ENCODE measurements around the gene ANO3. TPM values are rescaled to one million over a fixed set of nuclear protein-coding genes. Genes with fewer than 3 reads are reported as not detected.

The ANO3 gene
- total and polyA plus RNA-seq, 2 experiments from 2014 or later, result not detected

- Histone ChIP-seq H3K27me3 (no peaks in the 10 kb centered on the region), H3K9me3 (ENCODE audit: low read depth) (no peaks in the 10 kb centered on the region), H3K4me1 (ENCODE audit: low read depth) (peaks cover 6% of the 10 kb centered on the region), H3K4me3 (no peak overlapping the region), H3K36me3 (no peaks in the 10 kb centered on the region), H3K27ac (no peak overlapping the region)
- no peak for TF ChIP-seq CTCF (IDR thresholded peaks at IDR 0.05; ENCODE audit: low read depth, low read length)
- DNase-seq (ENCODE audit: low read depth in 1 of 2, low spot score in 1 of 2), result no peak
These were observed 142.5 kb downstream of the ANO3 start for GRCh38 chr11:26474401-26474800.

- no peak for DNase-seq (ENCODE audit: low read depth in 1 of 2, low spot score in 1 of 2)
- no peak for TF ChIP-seq CTCF (IDR thresholded peaks at IDR 0.05; ENCODE audit: low read depth, low read length)
- peaks cover 6% of the 10 kb centered on the region for H3K4me1 ChIP-seq (ENCODE audit: low read depth)
- no peak overlapping the region for H3K4me3 ChIP-seq
- no peaks in the 10 kb centered on the region for H3K36me3 ChIP-seq
- H3K27me3 ChIP-seq, result no peaks in the 10 kb centered on the region
- no peaks in the 10 kb centered on the region for H3K9me3 ChIP-seq (ENCODE audit: low read depth)
- no peak overlapping the region for H3K27ac ChIP-seq
These were observed 145.5 kb downstream of the ANO3 start for GRCh38 chr11:26477396-26477795.

- H3K36me3 ChIP-seq, result no peaks in the 10 kb centered on the region
- H3K4me3 ChIP-seq, result no peak overlapping the region
- no peak for TF ChIP-seq CTCF (IDR thresholded peaks at IDR 0.05; ENCODE audit: low read depth, low read length)
- H3K4me1 ChIP-seq (ENCODE audit: low read depth), result peaks cover 2% of the 10 kb centered on the region
- DNase-seq (ENCODE audit: low read depth in 1 of 2, low spot score in 1 of 2), result no peak
- H3K9me3 ChIP-seq (ENCODE audit: low read depth), result no peaks in the 10 kb centered on the region
- H3K27ac ChIP-seq, result no peak overlapping the region
- no peaks in the 10 kb centered on the region for H3K27me3 ChIP-seq
These were observed 146.8 kb downstream of the ANO3 start for GRCh38 chr11:26478710-26479109.

GRCh38 chr11:26480041-26480440 lies 148.1 kb downstream of the ANO3 start:
- Histone ChIP-seq H3K4me1 (ENCODE audit: low read depth) (no peaks in the 10 kb centered on the region), H3K36me3 (no peaks in the 10 kb centered on the region), H3K27me3 (no peaks in the 10 kb centered on the region), H3K4me3 (no peak overlapping the region), H3K9me3 (ENCODE audit: low read depth) (no peaks in the 10 kb centered on the region), H3K27ac (no peak overlapping the region)
- DNase-seq (ENCODE audit: low read depth in 1 of 2, low spot score in 1 of 2), result no peak
- TF ChIP-seq CTCF (IDR thresholded peaks at IDR 0.05; ENCODE audit: low read depth, low read length), result no peak

- Histone ChIP-seq H3K27me3 (no peaks in the 10 kb centered on the region), H3K27ac (no peak overlapping the region), H3K36me3 (no peaks in the 10 kb centered on the region), H3K4me3 (no peak overlapping the region), H3K9me3 (ENCODE audit: low read depth) (no peaks in the 10 kb centered on the region), H3K4me1 (ENCODE audit: low read depth) (no peaks in the 10 kb centered on the region)
- DNase-seq (ENCODE audit: low read depth in 1 of 2, low spot score in 1 of 2), result no peak
- TF ChIP-seq CTCF (IDR thresholded peaks at IDR 0.05; ENCODE audit: low read depth, low read length), result no peak
These were observed 151.2 kb downstream of the ANO3 start for GRCh38 chr11:26483108-26483507.

GRCh38 chr11:26490546-26490945 lies 158.6 kb downstream of the ANO3 start:
- Histone ChIP-seq H3K4me1 (ENCODE audit: low read depth) (no peaks in the 10 kb centered on the region), H3K4me3 (no peak overlapping the region), H3K9me3 (ENCODE audit: low read depth) (no peaks in the 10 kb centered on the region), H3K36me3 (no peaks in the 10 kb centered on the region), H3K27ac (no peak overlapping the region), H3K27me3 (no peaks in the 10 kb centered on the region)
- DNase-seq (ENCODE audit: low read depth in 1 of 2, low spot score in 1 of 2), result no peak
- no peak for TF ChIP-seq CTCF (IDR thresholded peaks at IDR 0.05; ENCODE audit: low read depth, low read length)
